H7 (cell line): ENCODE data around the gene KIAA1755. TPM values are rescaled to one million over a fixed set of nuclear protein-coding genes. Genes with fewer than 3 reads are reported as not detected.
A peak's percentile ranks its signal among the peaks of the same experiment; 100 is the strongest.
"Not testable (repeated sequence)": the region's sequence is repeated elsewhere in the genome, so short reads cannot be mapped to it uniquely, and the experiment has no call there.

Experiments used
- DNase-seq: peaks from one replicate; pipeline ENCODE4 v3.0.0; 2012
- H3K27me3 ChIP-seq: 2 replicates; pipeline ENCODE4 v1.6.0; 2011; ENCODE audit warnings: mild to moderate bottlenecking, low read length; ENCODE audit not compliant: control insufficient read depth, insufficient read depth
- H3K36me3 ChIP-seq: replicated peaks from 2 replicates; pipeline ENCODE4 v1.5.1; 2011; ENCODE audit warnings: low read length; ENCODE audit not compliant: control insufficient read depth, insufficient read depth
- H3K4me3 ChIP-seq: 2 replicates; pipeline ENCODE4 v1.5.1; 2011; ENCODE audit warnings: low read depth, mild to moderate bottlenecking, control low read depth, low read length, moderate library complexity; ENCODE audit not compliant: insufficient read depth
- total RNA-seq: library from RNA; depleted of rRNA; stranded (reverse); fragments of >200 nt; shearing (Covaris generic); gene quantifications from 2 replicates; pipeline ENCODE4 v1.2.3, GENCODE V29; 2014

Gene KIAA1755
- total RNA-seq, 1 experiment from 2014 or later, result 0.24 TPM

DNA sequence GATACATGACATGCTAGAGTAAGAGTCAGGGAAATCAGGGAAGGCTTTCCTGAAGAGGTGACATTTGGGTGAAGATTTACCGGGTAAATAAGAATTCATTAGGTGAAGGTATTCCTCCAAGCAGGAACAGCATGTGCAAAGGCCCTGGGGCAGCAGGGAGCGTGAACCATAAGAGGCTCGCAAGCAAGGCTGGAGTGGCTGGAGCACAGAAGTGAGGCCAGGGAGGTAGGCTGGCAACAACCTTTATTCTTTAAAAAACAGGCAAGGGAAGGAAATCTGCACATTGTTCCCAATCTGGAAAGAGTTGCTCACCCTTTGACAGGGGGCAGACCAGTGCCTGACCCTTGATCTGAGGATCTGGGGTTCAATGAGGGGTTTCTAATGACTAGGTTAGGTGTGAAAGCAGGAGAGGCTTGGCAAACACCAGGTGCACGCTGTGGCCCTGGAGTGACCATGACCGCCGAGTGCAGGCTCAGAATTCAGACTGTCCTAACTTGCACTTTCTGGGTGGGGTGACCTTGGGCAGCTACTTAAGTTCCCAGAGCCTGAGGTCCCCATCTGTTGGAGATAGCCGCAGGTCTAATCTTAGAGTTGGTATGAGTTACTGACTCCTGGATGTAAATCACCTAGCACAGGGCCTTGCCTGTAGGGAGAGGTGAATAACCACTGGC is 1.9 kb downstream of the KIAA1755 start:
- Histone ChIP-seq H3K36me3 (no peaks in the 10 kb centered on the region), H3K4me3 (no peak overlapping the region), H3K27me3 (peaks cover 9% of the 10 kb centered on the region)
- no peak for DNase-seq

DNA sequence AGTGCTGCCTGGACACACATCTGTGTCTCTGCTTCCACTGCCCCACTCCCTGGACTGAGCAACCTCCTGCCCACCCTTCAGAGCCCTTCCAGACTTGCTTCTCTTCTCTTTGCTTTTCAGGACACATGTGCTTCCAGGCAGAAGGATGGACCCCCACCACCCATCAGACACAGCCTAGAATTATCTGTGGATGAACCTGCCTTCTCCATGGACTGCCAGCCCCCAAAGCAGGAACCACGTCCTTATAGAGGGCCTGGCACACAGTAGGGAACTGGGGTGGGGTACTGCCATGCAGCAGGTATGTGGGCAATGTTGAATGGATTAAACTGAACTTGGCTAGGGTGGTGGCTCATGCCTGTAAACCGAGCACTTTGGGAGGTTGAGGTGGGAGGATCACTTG is 3.6 kb downstream of the KIAA1755 start:
- DNase-seq, result no peak
- H3K36me3 ChIP-seq, result no peaks in the 10 kb centered on the region
- H3K27me3 ChIP-seq, result peaks cover 9% of the 10 kb centered on the region
- no peak overlapping the region for H3K4me3 ChIP-seq

DNA sequence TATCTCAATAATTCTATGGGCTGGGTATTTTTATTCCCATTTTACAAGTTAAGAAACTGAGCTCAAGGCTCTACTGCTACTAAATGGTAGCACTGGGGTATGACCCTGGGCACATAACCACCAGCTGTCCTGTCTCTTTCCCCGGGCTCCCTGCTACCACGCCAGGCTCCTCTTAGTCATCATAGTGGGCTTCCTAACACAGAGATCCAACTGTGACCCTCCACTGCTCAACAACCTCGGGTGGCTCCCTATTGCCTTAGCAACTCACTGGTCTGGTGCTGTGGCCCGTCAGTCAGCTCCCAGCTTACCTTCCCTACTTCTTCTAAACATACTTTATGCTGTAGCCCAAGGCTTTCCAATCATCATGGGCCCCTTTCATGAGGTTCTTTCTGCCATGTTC is 4.5 kb downstream of the KIAA1755 start:
- Histone ChIP-seq H3K27me3 (peaks cover 6% of the 10 kb centered on the region), H3K36me3 (no peaks in the 10 kb centered on the region), H3K4me3 (no peak overlapping the region)
- no peak for DNase-seq

DNA sequence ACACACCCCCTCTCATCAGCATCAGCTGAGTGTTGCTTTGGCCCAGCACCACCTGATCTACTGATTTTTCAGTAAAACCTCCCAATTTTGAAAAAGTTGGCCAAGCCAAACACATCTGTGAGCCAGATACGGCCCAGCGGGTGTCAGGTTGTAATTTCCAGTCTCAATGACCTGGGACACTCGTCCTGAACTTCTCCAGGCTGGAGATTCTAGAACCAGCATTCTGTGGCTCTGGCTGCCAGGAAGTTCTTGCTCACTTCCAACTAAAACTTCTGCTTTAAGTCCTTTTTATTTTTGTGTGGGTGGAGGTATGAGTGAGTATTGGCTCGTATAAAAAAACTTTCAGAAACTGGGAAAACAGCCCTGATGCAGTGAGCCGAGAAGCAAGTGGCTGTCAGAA is 5.1 kb downstream of the KIAA1755 start:
- Histone ChIP-seq H3K27me3 (peaks cover 3% of the 10 kb centered on the region), H3K36me3 (no peaks in the 10 kb centered on the region), H3K4me3 (no peak overlapping the region)
- no peak for DNase-seq

DNA sequence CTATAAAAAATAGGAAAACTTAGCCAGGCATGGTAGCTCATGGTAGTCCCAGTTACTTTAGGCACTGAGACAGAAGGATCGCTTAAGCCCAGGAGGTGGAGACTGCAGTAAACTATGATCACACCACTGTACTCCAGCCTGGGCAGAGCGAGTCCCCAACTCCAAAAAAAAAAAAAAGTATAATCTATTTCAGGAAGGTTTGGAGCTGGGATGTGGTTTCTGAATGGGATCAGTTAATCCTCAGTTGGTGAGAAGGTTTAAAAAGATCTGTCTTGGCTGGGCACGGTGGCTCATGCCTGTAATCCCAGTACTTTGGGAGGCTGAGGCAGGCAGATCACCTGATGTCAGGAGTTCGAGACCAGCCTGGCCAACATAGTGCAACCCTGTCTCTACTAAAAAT is 5.9 kb downstream of the KIAA1755 start:
- not testable (repeated sequence) for H3K36me3 ChIP-seq, H3K4me3 ChIP-seq, H3K27me3 ChIP-seq, DNase-seq

DNA sequence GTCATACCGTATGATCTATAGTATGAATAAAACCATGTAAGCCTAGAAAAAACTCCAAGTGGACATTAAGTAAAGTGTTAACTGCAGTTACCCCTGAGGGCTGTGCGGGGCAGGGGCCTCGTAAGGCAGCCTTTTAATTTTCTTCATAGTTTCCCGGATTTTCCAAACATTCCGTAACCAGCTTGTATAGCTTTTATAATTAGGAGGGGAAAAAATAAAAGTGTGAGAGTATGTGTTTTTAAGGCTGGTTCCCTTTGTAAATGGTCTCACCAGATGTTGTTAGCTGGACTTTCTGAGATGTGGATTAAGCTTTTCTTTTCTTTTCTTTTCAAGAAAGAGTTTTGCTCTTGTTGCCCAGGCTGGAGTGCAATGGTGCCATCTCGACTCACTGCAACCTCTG is 7.0 kb downstream of the KIAA1755 start:
- Histone ChIP-seq H3K27me3 (no peaks in the 10 kb centered on the region), H3K4me3 (no peak overlapping the region), H3K36me3 (no peaks in the 10 kb centered on the region)
- no peak for DNase-seq

DNA sequence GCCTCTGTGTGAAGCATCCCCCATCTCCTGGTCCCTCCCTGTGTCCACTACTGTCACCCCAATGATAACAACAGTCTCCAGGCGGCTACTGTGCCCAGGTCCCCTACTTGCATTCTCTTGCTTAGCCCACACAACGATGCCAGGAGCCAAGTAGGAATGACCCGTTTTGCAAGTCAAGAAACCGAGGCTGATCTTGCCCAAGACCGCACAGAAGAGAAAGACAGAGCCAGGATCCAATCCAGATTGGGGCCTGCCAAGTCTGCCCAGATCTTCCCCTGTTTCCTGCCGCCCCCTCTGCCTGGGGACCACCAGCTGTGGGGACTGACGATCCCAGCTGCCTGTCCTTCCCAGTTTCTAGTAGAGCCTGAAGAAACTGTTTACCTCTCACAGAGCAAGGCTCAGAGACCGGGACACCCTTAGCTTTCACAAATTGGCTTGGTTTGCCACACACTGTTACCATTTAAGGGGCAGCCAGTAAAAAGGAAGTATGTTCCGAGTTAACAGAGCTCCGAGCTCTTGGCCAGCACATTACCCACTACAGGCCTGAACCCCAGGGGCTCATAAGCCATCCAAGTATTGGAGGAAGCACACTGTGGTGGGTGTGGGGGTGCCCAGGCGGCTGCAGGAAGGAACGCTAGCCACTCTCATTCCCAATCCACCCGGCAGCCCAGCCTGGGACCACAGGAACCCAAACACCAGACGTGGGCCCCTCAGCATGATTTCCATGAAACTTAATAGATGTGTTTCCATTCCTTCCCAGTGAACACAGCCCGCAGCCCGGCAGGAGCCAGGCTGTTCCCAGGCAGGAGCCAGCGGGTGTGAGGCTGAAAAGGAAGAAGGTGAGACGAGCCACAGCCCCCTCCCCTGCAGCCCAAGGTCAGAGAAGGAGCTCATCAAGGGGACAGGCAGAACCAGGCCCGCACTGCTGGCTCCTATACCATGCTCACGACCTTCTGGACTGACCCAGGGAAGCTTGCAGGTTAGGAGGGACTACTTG is 7.9 kb downstream of the KIAA1755 start:
- Histone ChIP-seq H3K27me3 (no peaks in the 10 kb centered on the region), H3K4me3 (no peak overlapping the region), H3K36me3 (no peaks in the 10 kb centered on the region)
- peak; percentile 58 for DNase-seq

DNA sequence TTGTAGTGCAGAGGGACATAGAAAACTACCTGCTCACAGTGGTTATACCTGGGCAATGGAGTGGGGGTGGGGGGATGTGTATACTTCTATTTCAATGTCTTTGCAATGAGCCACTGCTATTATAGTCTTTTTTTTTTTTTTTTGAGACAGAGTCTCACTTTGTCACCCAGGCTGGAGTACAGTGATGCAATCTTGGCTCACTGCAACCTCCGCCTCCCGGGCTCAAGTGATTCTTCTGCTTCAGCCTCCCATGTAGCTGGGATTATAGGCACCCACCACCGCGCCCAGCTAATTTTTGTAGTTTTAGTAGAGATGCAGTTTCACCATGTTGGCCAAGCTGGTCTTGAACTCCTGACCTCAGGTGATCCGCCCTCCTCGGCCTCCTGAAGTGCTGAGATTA is 9.1 kb downstream of the KIAA1755 start:
- not testable (repeated sequence) for H3K36me3 ChIP-seq, DNase-seq, H3K27me3 ChIP-seq, H3K4me3 ChIP-seq

DNA sequence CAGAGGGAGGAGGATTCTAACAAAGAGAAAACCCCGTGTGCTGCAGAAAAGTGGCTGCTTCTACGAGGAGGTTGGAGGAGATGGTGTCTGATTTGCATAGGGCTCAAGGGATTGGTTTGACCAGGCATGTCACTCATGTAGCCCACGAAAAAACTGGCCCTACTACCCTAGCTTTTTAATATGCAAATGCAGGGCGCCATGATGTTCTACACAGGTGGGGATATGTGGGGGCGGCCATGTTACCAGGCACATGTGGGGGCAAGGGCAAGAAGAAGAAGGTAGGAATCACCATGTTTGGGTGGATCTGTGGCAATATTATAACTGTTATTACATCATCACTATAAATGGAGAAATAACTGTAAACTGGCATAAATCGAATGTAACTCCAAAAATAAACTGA is 9.9 kb downstream of the KIAA1755 start:
- peak; percentile 50 for DNase-seq

DNA sequence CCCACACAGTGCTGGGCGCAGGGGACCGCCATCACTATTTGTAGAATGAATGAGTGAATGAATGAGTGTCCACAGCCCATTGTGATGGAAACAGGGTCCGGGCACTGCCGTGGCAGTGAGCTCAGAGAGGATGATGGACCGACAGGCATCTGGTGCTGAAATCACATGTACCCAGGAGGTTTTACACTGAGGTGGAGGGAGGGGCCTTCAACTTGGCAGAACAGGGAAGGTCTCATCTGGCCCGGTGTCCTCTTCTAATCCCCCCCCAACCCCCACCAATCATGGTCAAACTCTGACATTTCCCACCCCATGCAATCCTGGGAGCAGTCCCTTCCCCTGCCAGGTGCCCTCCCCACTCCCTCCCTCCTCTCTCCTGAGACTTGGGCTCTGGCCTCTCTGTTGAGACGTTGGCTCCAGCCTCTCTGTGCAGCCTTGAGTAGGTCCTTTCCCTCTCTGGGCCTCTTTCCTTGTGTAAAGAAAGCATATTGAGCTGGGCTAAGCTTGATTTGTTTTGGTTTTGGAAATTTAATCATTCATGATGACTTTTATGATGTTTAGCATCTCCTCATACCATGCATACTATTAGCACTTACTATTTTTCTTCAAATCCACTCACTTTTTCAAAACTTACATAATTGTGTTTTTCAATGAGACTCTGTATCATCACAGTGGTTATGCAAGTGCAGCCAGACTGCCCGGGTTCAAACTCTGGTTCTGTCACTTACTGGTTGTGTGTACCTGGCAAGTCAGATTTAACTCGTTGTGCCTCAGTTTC is 10.8 kb downstream of the KIAA1755 start:
- no peaks in the 10 kb centered on the region for H3K36me3 ChIP-seq
- no peaks in the 10 kb centered on the region for H3K27me3 ChIP-seq
- no peak overlapping the region for H3K4me3 ChIP-seq
- DNase-seq, result no peak

More for the DNA sequence above, 9.9 kb downstream of the KIAA1755 start:
- Histone ChIP-seq H3K36me3 (no peaks in the 10 kb centered on the region), H3K4me3 (no peak overlapping the region), H3K27me3 (no peaks in the 10 kb centered on the region)

DNA sequence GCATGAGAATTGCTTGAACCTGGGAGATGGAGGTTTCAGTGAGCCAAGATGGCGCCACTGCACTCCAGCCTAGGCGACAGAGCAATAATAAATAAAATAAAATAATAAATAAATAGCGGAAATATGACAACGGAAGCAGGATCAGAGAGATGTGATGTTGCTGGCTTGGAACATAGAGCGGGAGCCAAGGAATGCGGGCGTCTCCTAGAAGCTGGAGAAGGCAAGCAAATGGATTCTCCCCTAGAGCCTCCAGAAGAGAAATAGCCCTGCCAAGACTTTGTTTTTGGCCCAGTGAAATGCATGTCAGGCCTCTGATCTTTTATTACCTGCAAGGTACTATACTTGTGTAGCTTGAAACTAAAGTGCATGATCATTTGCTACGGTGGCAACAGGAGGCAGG is 12.4 kb downstream of the KIAA1755 start:
- DNase-seq, result no peak
- no peaks in the 10 kb centered on the region for H3K36me3 ChIP-seq
- H3K27me3 ChIP-seq, result no peaks in the 10 kb centered on the region
- H3K4me3 ChIP-seq, result no peak overlapping the region

DNA sequence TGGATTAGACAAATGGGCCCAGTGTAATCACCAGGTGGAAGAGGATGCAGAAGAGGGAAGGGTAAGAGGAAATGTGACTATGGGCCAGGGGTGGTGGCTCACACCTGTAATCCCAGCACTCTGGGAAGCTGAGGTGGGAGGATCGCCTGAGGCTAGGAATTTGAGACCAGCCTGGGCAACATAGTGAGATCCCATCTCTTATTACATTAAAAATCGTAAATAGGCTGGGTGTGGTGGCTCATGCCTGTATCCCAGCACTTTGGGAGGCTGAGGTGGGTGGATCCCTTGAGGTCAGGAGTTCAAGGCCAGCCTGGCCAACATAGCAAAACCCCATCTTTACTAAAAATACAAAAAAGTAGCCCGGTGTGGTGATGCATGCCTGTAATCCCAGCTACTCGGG is 12.8 kb downstream of the KIAA1755 start:
- H3K36me3 ChIP-seq, H3K27me3 ChIP-seq, H3K4me3 ChIP-seq, DNase-seq: not testable (repeated sequence)

DNA sequence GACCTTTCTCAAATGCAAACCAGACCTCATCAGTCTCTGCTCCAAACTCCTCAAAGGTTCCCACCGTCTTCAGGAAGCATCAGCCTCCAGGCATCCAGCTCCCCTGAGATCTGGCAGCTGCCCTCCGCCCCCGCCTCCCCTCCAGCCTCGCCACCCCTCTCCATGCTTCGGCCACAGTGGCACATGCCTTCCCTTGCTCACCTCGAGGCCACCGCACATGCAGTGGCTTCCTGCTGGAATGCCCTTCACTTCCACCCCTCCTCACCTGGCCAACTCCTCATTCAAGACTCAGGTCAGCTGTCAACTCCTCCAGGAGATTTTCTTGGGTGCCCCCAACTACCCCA is 13.4 kb downstream of the KIAA1755 start:
- no peaks in the 10 kb centered on the region for H3K36me3 ChIP-seq
- no peaks in the 10 kb centered on the region for H3K27me3 ChIP-seq
- H3K4me3 ChIP-seq, result no peak overlapping the region
- no peak for DNase-seq

DNA sequence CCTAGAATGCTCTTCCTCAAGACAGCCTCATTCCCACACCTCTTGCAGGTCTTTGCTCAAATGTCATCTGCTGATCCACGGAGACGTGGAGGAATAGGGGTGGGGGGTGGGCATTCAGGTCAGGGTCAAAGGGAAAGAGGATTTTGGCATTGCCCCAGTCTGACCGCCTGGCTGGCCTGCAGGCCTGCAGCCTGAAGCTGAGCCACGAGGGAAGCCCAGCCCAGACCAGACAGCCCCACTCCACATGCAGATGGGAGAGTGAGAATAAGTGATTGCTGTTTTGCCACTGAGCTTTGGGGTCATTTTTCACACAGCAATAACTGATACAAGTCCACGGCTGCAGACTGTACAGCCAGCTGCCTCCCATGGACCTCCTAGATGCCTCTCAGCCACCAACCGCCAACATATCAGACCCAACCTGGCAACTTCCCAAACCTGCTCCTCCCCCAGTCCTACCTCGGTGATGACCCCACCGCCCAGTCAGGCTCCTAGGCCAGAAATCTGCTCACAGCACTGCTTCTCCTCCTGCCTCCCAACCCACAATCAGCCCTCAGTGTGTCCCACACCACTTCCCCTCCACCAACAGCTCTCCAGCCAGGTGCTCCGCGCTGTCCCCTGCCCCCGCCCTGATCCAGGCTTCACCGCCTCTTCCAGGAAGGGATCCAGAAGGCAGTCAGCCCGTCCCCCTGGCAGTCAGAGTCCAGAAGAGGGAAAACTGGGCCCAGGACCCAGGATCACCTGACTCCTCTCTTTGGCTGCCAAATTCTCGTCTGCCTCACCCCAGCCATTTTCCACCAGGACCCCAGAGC is 14.0 kb downstream of the KIAA1755 start:
- Histone ChIP-seq H3K4me3 (no peak overlapping the region), H3K36me3 (no peaks in the 10 kb centered on the region), H3K27me3 (no peaks in the 10 kb centered on the region)
- no peak for DNase-seq
